GM23338 (cell line): Measurements from ENCODE around the gene MGME1. TPM values are rescaled to one million over a fixed set of nuclear protein-coding genes. Genes with fewer than 3 reads are reported as not detected.

Experiments
- ATAC-seq: fragments of 200-7000 bp; cut with Tn5 transposase; 3 replicates; pipeline ENCODE4 v1.9.1; 2020
- DNase-seq: peaks from one replicate; pipeline ENCODE4 v3.0.0-alpha.2; 2015; ENCODE audit warnings: low spot score
- H2AFZ ChIP-seq: fragments of 200-600 bp; sonication (generic); 2 replicates; pipeline ENCODE4 v1.8.0; 2016; ENCODE audit warnings: antibody characterized with exemption, mild to moderate bottlenecking, moderate library complexity
- H3F3A ChIP-seq: fragments of 200-600 bp; sonication (generic); replicated peaks from 2 replicates; pipeline ENCODE4 v1.8.0; 2017; ENCODE audit warnings: antibody characterized with exemption, mixed run types, low read depth
- H3K27ac ChIP-seq: fragments of 200-600 bp; sonication (generic); 2 replicates; pipeline ENCODE4 v1.6.1; 2016; ENCODE audit warnings: low read depth
- H3K27me3 ChIP-seq: fragments of 200-600 bp; sonication (generic); 2 replicates; pipeline ENCODE4 v1.8.0; 2016; ENCODE audit warnings: mild to moderate bottlenecking, mixed run types, moderate library complexity; ENCODE audit not compliant: insufficient read depth
- H3K36me3 ChIP-seq: fragments of 200-600 bp; sonication (generic); 2 replicates; pipeline ENCODE4 v1.8.0; 2016; ENCODE audit warnings: mild to moderate bottlenecking; ENCODE audit not compliant: insufficient read depth
- H3K4me1 ChIP-seq: fragments of 200-600 bp; sonication (generic); 2 replicates; pipeline ENCODE4 v1.8.0; 2016; ENCODE audit warnings: mild to moderate bottlenecking, moderate library complexity; ENCODE audit not compliant: insufficient read depth
- H3K4me2 ChIP-seq: fragments of 200-600 bp; sonication (generic); 2 replicates; pipeline ENCODE4 v1.7.1; 2017; ENCODE audit warnings: mixed run types
- H3K4me3 ChIP-seq: fragments of 200-600 bp; sonication (generic); 2 replicates; pipeline ENCODE4 v1.6.1; 2016; ENCODE audit warnings: mixed run types
- H3K79me2 ChIP-seq: fragments of 200-600 bp; sonication (generic); replicated peaks from 2 replicates; pipeline ENCODE4 v1.8.0; 2017; ENCODE audit warnings: mild to moderate bottlenecking; ENCODE audit not compliant: insufficient read depth
- H3K9me2 ChIP-seq: fragments of 200-600 bp; sonication (generic); 2 replicates; pipeline ENCODE4 v1.8.0; 2017; ENCODE audit not compliant: insufficient read depth
- H4K20me1 ChIP-seq: fragments of 200-600 bp; sonication (generic); replicated peaks from 2 replicates; pipeline ENCODE4 v1.8.0; 2017; ENCODE audit warnings: mild to moderate bottlenecking; ENCODE audit not compliant: insufficient read depth
- H3K27ac Mint-ChIP-seq: 2 replicates; pipeline ENCODE4 v1.8.0; 2020; ENCODE audit warnings: inconsistent platforms, mild to moderate bottlenecking, moderate library complexity, mixed read lengths
- H3K27me3 Mint-ChIP-seq: 3 replicates; pipeline ENCODE4 v1.8.0; 2022; ENCODE audit warnings: low read depth, mild to moderate bottlenecking, moderate library complexity, mixed read lengths, inconsistent platforms; ENCODE audit not compliant: insufficient read depth, poor library complexity
- H3K36me3 Mint-ChIP-seq: 3 replicates; pipeline ENCODE4 v1.8.0; 2021; ENCODE audit warnings: low read depth, mild to moderate bottlenecking, inconsistent platforms, moderate library complexity, mixed read lengths
- H3K4me1 Mint-ChIP-seq: 3 replicates; pipeline ENCODE4 v1.8.0; 2020; ENCODE audit warnings: mild to moderate bottlenecking, inconsistent platforms, mixed read lengths
- H3K4me3 Mint-ChIP-seq: 3 replicates; pipeline ENCODE4 v1.8.0; 2021; ENCODE audit warnings: moderate library complexity, mild to moderate bottlenecking, inconsistent platforms, mixed read lengths
- H3K9me3 Mint-ChIP-seq: 3 replicates; pipeline ENCODE4 v1.8.0; 2020; ENCODE audit warnings: moderate library complexity, mild to moderate bottlenecking, inconsistent platforms, mixed read lengths
- CREB1 ChIP-seq: fragments of 250-450 bp; sonication (Bioruptor Pico); IDR thresholded peaks from 2 replicates; pipeline ENCODE4 v1.5.0; 2020; ENCODE audit warnings: low read depth, mild to moderate bottlenecking, moderate library complexity
- CTCF ChIP-seq, 2 experiments: fragments of 200-600 bp in 1 of 2; sonication (generic) in 1 of 2; conservative IDR thresholded peaks; 2 replicates each; pipeline versions ENCODE4 v1.5.1 to v1.6.1; 2016 to 2017; ENCODE audit warnings: antibody characterized with exemption in 2 of 2, low read depth in 2 of 2, mild to moderate bottlenecking in 2 of 2, moderate library complexity in 1 of 2
- ETS1 ChIP-seq: IDR thresholded peaks from 2 replicates; pipeline ENCODE4 v1.6.1; 2016; ENCODE audit warnings: antibody characterized with exemption
- EZH2 ChIP-seq: fragments of 200-600 bp; sonication (generic); IDR thresholded peaks from one replicate; pipeline ENCODE4 v1.8.0; 2017; ENCODE audit warnings: antibody characterized with exemption, mild to moderate bottlenecking, low read depth; ENCODE audit not compliant: unreplicated experiment
- EZH2phosphoT487 ChIP-seq: fragments of 200-600 bp; sonication (generic); IDR thresholded peaks from one replicate; pipeline ENCODE4 v1.8.1; 2018; ENCODE audit warnings: antibody characterized with exemption; ENCODE audit not compliant: unreplicated experiment
- JUNB ChIP-seq: IDR thresholded peaks from one replicate; pipeline ENCODE4 v1.6.1; 2016; ENCODE audit warnings: antibody characterized with exemption; ENCODE audit not compliant: unreplicated experiment
- NANOG ChIP-seq: IDR thresholded peaks from 2 replicates; pipeline ENCODE4 v1.6.1; 2016; ENCODE audit warnings: antibody characterized with exemption, borderline replicate concordance
- POLR2AphosphoS5 ChIP-seq: IDR thresholded peaks from 2 replicates; pipeline ENCODE4 v1.6.1; 2016; ENCODE audit warnings: antibody characterized with exemption, low read depth
- REST ChIP-seq: IDR thresholded peaks from one replicate; pipeline ENCODE4 v1.6.1; 2018; ENCODE audit warnings: antibody characterized with exemption; ENCODE audit not compliant: unreplicated experiment
- ZNF114 ChIP-seq: fragments of 250-450 bp; sonication (Bioruptor Pico); IDR thresholded peaks from 2 replicates; pipeline ENCODE4 v1.5.0; 2020; ENCODE audit warnings: mild to moderate bottlenecking, moderate library complexity
- ZNF331 ChIP-seq: fragments of 250-450 bp; sonication (Bioruptor Pico); IDR thresholded peaks from 2 replicates; pipeline ENCODE4 v1.5.0; 2020; ENCODE audit warnings: low read depth, mild to moderate bottlenecking, moderate library complexity
- ZNF462 ChIP-seq: fragments of 250-450 bp; sonication (Bioruptor Pico); IDR thresholded peaks from 2 replicates; pipeline ENCODE4 v1.5.0; 2020; ENCODE audit warnings: mild to moderate bottlenecking, moderate library complexity
- polyA plus RNA-seq: library from polyadenylated mRNA; unstranded; fragments of >200 nt; fragmentation: Nextera tagmentation; extraction: Ambion mirVana; gene quantifications from 2 replicates; pipeline ENCODE4 v1.2.1, GENCODE V29; 2016
- total RNA-seq: library from RNA; depleted of rRNA; stranded (reverse); fragments of >200 nt; shearing (Covaris generic); gene quantifications from 2 replicates; pipeline ENCODE4 v1.2.3, GENCODE V29; 2014

The MGME1 gene
- total and polyA plus RNA-seq, 2 experiments from 2014 or later: 43.1 to 56.9 TPM

- H3K36me3 Mint-ChIP-seq: peaks cover 14% of the 10 kb centered on the region
- Histone ChIP-seq H3K4me3 (no peak overlapping the region), H2AFZ (no peak overlapping the region), H3K4me2 (no peak overlapping the region), H3F3A (no peaks in the 10 kb centered on the region), H3K4me1 (no peaks in the 10 kb centered on the region), H3K79me2 (no peaks in the 10 kb centered on the region), H3K9me2 (no peaks in the 10 kb centered on the region), H3K36me3 (no peaks in the 10 kb centered on the region), H3K27me3 (no peaks in the 10 kb centered on the region), H4K20me1 (no peaks in the 10 kb centered on the region), H3K27ac (no peak overlapping the region)
- H3K4me3 Mint-ChIP-seq: no peak overlapping the region
- H3K9me3 Mint-ChIP-seq: peaks cover 9% of the 10 kb centered on the region
- H3K27ac Mint-ChIP-seq: no peak overlapping the region
- no peaks in the 10 kb centered on the region for H3K4me1 Mint-ChIP-seq
- TF ChIP-seq ZNF114 (CRISPR knock-in tag): no peak
- TF ChIP-seq EZH2phosphoT487: no peak
- no peak for TF ChIP-seq REST
- no peak for TF ChIP-seq ETS1
- no peak for TF ChIP-seq CREB1
- no peak for TF ChIP-seq EZH2
- no peak for TF ChIP-seq NANOG
- TF ChIP-seq POLR2AphosphoS5: no peak
- no peak for TF ChIP-seq ZNF331 (CRISPR knock-in tag)
- no peak for TF ChIP-seq ZNF462 (CRISPR knock-in tag)
- TF ChIP-seq CTCF (conservative IDR thresholded peaks at IDR 0.05; ENCODE audit: low read depth in 2 of 2): no peak
- TF ChIP-seq JUNB: no peak
- DNase-seq (no peak), ATAC-seq (no peak)
- no peaks in the 10 kb centered on the region for H3K27me3 Mint-ChIP-seq
Measured at GRCh38 chr20:18011951-18012645, 43.3 kb downstream of the MGME1 start.
